GM21825 (cell line): ENCODE data around the gene PLPPR1.

Experiments used
- ATAC-seq: cut with Tn5 transposase; IDR thresholded peaks from one replicate; pipeline ENCODE4 v1.9.1; 2021; ENCODE audit warnings: mild to moderate bottlenecking, moderate library complexity; ENCODE audit not compliant: unreplicated experiment

The PLPPR1 gene

GRCh38 chr9:101372327-101373118 lies 344.0 kb downstream of the PLPPR1 start:
- no peak for ATAC-seq
